Measurements from ENCODE around the gene RPL36.
"Not testable (repeated sequence)": the region's sequence is repeated elsewhere in the genome, so short reads cannot be mapped to it uniquely, and the experiment has no call there.

Gene RPL36

DNA sequence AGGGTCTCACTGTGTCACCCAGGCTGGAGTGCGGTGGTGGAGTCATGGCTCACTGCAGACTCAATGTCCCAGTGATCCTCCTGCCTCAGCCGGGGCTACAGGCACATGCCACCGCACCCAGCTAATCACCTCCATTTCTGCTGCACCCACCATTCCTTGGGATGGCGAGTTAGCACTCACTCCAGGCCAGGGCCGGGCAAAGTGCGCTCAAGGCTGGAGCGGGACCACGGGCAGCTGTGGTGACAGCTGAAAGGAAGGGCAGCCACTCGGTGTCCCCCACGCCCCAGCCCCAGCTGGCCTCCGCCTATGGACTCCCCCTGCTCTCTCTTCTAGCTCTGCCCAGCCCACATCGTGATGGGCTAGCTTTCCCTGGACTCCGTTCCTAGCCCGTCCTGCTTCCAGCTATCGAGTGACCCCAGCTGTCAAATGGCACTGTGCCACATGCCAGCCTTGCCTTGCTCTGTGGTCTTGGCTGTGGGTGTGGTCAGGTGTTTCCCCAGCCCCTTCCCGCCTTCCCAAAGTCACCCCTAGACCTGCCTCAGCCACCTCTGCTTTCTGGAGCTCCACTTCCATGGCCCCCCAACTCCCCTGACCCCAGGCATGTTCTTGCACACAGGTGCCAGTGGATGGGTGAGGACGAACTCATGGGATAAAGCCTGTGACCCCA, 13.9 kb upstream of the RPL36 start:
- DNase-seq: no peak

DNA sequence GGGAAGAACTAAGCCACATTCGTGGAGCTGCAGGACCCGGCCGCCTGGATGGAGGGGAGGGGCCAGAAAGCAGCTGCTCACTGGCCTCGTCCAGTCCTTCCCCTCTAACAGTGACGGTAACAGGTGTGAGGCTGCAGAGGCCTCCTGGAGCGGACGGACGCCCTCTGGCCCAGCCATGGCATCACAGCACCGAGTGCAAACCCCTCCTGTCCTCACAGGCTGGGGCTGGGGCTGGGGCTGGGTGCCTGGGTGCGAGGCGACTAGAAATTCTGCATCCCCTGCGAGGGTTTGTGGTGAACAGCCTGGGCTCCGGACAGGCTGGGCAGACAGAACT, 13.4 kb upstream of the RPL36 start:
- no peak for DNase-seq

DNA sequence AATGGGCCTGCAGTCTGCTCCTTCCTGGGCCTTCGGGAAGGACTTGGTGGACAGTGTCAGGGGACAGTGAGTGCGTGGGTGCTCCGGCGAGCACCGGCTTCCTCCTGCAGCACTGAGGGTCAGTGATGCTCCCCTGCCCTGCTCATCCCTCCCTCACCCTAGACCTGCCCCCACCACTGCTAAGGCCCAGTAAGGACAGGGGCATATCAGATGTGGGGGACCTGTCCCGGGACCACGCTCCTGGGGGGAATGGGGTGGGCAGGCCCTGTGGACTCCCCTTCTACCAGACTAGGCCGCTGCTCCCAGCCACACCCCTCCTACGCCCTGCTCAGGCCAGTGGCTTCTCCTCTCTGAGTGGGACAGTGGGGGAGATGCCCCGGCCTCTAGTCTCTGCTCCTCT, 13.0 kb upstream of the RPL36 start:
- DNase-seq: no peak

DNA sequence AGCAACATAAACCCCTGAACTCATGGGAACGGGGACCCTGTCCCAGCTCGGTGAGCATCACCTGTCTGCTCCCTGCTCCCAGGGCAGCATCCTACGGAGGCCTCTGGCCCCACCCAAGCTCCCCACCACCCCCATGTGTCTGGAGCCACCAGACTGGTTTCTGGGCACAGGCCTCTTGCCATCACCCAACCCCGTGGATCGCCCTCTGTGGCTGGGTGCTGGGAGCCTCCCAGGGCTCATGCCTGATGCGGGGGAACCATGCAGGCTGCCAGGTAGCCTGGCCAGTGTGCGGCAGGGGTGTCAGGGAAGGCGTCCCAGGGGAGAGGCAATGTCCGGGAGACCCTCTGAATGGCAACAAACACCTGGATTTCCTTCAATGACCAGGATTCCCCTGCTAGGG, 12.5 kb upstream of the RPL36 start:
- no peak for DNase-seq

DNA sequence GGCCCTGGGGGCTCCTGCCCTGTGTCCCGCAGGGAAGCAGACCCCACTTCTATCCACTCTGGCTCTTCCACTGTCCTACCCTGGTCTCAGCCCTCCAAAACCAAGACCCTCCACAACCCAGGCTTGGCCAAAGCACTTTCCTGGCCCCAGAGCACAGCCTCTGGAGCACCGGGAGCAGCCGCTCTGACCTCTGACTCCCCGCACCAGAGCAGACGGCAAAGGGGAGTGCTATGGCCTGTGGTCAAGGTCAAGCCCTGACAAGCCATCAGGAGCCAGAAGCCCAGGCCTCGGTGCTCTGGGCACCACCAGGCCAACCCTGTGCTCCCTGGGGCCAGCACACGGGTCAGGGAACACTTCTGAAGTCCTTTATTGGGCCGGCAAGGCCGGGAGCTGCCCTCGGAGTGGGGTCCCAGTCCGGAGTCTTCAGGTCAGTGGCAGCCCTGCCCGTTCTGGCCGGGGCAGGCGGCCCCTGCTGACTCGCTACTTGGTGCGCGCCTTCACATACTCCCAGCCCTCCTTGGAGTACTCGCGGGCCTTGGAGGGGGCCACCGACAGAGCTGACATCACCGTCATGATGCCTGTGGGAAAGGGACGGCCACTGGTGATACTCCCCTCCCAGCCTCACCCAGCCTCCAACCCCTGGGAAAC, 11.9 kb upstream of the RPL36 start:
- DNase-seq: no peak

DNA sequence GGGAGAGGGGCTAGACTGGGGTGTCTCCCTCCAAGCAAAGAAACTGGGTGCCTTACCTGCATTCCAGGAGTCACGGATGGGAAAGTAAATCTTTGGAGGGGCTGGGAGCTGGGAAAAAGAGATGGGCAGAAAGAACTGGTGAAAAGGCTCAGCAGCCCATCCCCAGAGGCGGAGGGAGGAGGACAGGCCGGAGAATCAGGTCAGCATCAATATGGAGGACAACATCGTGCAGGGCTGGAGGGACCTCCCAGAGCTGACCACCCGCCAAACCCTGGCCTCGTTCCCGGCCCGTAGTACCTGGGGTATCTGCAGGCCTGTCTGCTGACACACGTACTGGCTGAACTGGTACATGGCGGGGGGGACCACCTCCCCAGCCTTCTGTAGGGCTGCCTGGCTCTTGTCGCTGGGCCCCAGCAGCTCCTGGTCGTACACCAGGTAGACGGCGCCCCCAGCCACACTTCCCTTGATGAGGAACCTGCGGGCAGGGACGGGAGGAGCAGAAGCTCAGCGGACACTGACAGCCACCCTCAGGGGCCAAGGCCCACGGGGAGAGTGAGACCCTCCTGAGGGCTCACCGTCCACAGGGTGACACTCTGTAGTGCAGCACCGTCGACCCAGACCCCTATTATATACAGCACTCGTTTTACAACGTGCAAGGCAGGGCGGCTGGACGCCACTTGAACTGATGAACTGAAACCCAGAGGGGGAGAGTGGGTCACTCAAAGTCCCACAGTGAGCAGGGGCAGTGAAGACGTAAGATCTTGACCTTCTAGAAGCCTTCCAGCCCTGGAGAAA, 10.6 kb upstream of the RPL36 start:
- DNase-seq: no peak

DNA sequence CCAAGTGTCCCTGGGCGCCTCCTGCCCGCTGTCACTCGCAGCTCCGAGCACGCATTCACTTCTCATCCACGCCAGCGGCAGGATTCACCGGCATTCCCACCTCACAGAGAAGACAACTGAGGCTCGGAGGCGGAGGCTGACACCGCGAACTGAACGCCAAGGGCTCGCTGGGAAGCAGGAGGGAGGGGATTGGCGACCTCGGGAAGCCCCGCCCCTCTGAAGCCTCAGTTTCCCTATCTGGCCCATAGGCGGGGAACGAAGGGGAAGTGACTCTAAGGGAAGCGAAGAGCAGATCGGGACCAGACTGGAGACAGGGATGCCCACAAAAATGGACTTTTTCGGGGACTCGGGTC, 10.0 kb upstream of the RPL36 start:
- peak; percentile 35 for DNase-seq

DNA sequence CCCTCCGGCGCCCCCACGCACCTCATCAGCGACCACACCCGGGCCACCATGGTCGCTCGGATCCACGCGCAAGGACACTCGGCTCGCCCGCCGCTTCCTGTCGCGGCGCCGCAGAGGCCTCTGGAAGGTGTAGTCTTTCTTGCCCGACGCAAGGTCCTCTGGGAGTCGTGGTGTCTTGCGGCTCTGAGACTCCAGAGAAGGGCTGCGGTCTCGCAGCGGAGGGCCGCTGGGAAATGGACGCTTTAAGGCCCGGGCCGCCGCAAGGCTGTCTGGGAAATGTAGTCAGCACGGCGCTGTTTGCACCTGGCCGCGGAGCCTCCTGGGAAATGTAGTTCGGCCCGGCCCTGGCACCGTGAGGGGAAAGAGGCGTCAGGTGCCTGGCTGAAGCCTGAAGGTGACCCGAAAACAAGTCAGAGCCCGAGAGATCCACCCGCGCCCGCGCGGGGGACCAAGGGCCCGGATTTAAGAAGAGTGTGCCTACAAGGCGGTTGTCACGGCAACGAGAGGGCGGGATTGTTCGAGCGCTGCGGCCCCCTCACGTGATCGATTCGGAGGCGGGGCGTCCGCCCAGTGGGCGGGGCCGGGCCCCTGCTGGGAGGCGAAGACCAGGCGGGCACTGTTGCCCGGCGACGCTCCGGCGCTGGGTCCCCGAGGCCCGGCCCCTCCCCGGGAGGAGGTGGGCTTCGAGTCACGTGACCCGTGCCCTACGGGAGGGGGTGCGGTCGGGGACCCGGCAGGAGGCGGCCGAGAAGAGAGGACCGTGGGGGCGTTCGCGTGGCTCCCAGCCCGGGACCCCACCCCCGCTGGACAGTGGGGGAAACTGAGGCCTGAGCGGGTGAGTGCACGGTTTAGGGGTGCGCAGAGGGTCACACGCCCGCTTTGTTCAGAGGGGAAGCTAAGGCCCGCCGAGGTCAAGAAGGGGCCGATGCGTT, 9.4 kb upstream of the RPL36 start, which contains the start of the genes HSD11B1L and MICOS13:
TSS of gene HSD11B1L (plus strand) at position 591 of the 932 bp plus-strand sequence. CDS start 3,806 bp downstream, outside the sequence.
TSS of gene MICOS13 (minus strand) at position 80 of the 932 bp plus-strand sequence. CDS start at position 50, 30 bp downstream.
- peak; percentile 98 for DNase-seq

DNA sequence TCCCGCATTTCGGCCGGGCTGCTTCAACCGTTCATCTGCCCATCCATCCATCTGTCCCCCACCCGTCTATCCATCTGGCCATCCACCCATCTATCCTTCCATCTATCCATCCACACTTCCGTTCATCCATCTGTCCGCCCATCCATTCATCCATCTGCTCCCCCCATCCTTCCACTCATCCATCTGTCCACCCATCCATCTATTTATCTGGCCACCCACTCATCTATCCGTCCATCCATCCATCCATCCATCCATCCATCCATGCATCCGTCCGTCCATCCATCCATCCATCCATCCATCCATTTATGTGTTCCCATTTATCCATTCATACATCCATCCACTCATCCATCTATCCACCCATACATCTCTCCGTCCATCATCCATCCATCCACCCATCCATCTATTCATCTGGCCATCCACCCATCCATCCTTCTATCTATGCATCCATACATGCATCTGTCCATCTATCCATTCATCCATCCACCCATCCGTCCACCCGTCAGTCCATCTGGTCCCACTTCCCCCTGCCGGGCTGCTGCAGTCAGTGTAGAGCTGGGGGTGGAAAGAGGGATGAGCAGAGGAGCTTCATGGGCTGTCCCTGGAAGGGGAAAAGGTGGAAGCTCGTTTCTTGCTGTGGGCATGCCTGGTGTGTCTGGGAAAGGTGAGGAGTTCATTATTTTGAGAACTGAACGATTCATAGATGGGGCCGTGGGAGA, 8.5 kb upstream of the RPL36 start:
- no peak for DNase-seq

DNA sequence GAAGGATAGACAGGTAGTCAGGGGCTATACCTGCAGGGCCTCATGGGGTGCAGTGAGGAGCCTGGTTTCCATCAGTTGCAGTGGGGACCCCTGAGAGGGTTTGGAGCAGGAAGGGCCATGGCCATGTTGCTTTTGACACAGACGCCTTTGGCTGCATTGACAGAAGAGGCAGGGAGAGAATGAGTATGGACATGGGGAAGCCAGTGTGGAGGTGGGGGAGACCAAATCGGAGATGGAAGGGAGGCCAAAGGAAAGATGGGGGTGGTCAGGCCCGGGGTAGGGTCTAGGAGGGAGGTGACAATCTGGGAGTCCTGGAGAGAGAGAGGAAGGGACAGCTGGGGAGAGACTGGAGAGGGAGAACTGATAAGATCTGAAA, 8.0 kb upstream of the RPL36 start:
- no peak for DNase-seq

DNA sequence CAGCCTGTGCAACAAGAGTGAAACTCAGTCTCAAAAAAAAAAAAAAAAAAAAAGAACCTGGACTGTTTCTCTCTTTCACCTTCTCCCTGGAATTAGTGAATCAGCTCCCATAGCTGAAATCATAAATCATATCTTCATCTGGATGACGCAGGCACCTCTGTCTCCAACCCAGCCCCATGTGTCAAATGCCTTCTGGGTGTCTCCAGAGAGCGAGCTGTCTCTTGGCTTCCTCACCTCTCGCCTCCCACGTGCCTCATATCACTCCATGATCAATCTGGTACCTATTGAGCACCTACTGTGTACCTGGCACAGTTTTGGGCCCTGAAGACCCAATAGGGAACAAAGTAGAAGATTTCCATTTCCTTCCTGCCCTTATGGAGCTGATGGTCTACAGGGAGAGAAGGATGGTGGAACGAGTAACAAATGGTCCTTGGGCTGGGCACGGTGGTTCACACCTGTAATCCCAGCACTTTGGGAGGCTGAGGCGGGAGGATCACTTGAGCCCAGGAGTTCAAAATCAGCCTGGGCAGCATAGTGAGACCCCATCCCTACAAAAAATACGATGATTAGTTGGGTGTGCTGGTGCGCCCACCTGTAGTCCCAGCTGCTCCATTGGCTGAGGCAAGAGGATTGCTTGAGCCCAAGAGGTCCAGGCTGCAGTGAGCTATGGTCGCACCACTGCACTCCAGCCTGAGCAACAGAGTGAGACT, 6.8 kb upstream of the RPL36 start:
- no peak for DNase-seq

DNA sequence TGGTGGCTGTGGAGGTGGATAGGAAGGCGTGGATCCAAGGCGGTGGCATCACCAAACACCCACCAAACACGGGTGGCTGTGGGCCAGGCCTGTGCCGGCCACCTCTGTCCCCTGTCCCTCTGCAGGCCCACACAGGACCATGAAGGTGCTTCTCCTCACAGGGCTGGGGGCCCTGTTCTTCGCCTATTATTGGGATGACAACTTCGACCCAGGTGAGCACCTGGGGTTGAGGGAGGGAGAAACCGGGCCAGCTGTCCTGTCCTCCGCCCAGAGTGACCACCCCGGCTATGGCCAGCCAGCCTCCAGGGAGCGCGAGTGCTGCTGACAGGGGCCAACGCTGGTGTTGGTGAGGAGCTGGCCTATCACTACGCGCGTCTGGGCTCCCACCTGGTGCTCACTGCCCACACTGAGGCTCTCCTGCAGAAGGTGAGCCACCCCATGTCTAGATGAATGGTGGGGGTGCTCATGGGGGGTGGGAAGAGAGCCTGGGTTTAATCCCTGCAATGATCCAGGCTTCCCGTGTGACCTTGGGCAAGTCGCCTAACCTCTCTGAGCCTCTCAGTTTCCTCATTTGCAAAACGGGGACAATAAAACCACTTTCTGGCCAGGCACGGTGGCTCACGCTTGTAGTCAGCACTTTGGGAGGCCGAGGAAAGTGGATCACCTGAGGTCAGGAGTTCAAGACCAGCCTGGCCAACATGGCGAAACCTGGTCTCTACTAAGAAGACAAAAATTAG, 5.2 kb upstream of the RPL36 start:
- no peak for DNase-seq

DNA sequence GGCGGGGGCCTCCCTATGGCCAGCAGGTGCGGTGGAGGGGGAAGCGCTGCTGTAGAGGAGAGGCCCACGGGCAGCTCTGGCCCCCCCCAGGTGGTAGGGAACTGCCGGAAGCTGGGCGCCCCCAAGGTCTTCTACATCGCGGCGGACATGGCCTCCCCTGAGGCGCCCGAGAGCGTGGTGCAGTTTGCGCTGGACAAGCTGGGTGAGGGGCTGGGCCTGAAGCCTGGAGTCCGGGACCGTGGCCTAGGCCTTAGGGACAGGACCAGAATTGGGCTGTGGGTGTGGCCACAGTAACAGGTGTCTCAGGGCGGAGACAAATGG, 3.8 kb upstream of the RPL36 start:
- DNase-seq: no peak

DNA sequence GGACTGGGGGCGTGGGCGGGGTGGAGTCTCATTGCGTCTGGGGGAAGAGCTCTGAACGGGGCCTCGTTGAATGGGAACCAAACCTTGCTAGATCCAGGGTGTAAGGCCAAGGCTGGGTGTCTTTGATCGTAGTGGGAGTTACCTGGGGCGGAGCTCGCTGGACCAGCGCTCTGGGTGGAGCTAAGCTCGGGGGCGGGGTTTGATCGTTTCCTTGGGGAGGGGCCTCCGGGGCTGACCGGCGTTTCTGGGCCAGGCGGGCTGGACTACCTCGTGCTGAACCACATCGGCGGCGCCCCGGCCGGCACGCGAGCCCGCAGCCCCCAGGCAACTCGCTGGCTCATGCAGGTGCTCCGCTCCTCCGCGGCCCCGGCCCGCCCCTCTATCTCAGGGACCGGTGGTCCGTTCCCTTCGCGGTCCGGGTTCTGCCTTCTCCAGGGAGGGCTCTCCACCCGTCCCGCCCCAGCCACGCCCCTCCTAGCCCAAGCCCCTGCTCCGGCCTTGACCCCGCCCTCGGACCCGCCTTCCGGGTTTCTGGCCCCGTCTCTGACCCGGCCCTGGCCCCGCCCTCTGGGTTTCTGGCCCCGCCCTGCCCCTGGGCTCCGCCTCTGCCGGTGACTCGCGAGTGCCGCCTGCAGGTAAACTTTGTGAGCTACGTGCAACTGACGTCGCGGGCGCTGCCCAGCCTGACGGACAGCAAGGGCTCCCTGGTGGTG, 3.3 kb upstream of the RPL36 start:
- DNase-seq: peak; percentile 96

DNA sequence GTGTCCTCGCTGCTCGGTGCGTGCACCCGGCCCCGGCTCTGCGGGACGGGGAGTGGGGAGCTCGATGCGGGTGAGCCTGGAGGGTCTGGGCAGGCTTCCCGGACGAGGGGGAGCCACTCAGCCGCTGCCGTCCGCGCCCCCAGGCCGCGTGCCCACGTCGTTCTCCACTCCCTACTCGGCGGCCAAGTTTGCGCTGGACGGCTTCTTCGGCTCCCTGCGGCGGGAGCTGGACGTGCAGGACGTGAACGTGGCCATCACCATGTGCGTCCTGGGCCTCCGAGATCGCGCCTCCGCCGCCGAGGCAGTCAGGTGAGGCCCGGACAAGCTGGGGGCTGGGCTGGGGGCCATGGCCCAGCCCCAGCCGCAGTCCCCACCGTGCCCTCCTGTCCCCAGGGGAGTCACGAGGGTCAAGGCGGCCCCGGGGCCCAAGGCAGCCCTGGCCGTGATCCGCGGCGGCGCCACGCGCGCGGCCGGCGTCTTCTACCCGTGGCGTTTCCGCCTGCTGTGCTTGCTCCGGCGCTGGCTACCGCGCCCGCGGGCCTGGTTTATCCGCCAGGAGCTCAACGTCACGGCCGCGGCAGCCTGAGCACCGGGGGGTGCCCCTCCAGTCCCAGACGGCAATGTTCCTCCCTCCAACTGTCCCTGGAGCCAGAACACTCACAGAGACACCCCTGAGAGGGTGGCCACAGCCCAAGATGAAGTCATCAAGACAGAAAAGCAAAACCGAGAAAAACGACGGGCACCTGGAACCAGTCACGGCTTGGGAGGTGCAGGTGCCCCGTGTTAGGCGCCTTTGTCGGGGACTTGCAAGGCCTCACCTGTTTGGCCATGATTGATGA, 2.5 kb upstream of the RPL36 start:
- no peak for DNase-seq

DNA sequence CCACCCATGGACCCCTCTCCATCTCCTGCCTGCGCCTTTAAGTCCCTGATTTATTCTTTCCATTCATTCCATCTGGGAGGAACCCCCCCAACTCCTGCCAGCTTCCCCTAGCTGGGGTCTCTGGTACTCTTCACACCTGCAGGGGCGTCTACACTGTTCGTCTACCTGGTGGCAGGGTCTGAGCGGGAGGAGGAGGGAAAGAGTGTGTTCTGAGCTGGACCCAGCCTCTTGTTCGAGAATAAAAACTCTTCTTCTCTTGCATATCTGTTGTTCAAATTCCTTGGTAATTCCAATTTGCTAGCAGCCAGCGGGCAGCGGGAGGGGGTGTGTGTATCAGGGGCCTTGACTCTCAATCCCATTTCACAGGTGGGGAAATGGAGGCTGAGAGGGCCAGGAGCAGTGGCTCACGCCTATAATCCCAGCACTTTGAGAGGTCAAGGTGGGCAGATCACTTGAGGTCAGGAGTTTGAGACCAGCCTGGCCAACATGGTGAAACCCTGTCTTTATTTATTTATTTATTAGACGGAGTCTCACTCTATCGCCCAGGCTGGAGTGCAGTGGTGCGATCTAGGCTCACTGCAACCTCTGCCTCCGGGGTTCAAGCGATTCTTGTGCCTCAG, 1.7 kb upstream of the RPL36 start:
- not testable (repeated sequence) for DNase-seq

DNA sequence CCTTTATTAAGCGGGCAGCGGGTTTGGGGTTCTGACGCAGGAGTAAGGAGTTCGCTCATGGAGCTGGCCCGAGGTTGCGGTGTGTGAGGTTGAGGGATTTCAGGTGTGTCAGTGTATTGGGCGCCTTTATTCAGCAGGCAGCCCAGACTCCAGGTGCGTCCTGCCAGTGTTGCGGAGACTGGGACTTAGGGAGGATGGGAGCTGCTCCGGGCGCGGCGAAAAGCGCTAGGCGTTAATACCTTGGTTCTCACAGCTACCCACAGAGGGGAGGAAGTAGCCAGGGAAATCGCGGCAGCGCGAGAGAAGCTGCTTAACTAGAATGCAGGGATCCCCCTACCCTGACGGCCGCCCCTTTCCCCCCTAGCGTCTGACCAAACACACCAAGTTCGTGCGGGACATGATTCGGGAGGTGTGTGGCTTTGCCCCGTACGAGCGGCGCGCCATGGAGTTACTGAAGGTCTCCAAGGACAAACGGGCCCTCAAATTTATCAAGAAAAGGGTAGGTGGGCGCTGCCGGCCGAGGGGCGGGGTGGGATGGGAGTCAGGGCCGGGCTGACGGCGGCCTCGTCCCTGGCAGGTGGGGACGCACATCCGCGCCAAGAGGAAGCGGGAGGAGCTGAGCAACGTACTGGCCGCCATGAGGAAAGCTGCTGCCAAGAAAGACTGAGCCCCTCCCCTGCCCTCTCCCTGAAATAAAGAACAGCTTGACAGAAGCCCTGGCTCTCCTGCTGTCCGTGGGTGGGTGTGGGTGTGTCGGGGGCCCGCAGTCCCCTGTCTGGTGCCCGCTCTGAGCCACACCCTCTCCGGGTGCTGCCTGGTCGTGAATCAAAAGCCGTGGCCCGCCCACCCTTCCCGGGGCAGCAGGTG, 1.1 kb downstream of the RPL36 start:
- DNase-seq: peak; percentile 57
